Stimulated activated CD4-positive, alpha-beta T cell treated with anti-CD3 and anti-CD28 coated beads, Interleukin-15, amount 100 ng/mL, for 48 hours (primary cell): ENCODE results near the gene PRKCE.
"Not testable (repeated sequence)": the region's sequence is repeated elsewhere in the genome, so short reads cannot be mapped to it uniquely, and the experiment has no call there.

Experiments used
- DNase-seq, 2 donors: peaks; one replicate each; pipeline ENCODE4 v3.0.0-alpha.2; 2020; ENCODE audit warnings: low read depth in 2 of 2

PRKCE gene

GRCh38 chr2:45698554-45698953 lies 47.1 kb downstream of the PRKCE start:
- no peak for DNase-seq

- no peak for DNase-seq
Observed at GRCh38 chr2:45699032-45699658, 47.7 kb downstream of the PRKCE start.

GRCh38 chr2:45700407-45701013 lies 49.0 kb downstream of the PRKCE start:
- no peak for DNase-seq

GRCh38 chr2:45705233-45705632 lies 53.8 kb downstream of the PRKCE start:
- DNase-seq: no peak

- no peak for DNase-seq
Observed at GRCh38 chr2:45706033-45706432, 54.6 kb downstream of the PRKCE start.

GRCh38 chr2:45707006-45707405 lies 55.5 kb downstream of the PRKCE start:
- no peak for DNase-seq

GRCh38 chr2:45707661-45708060 lies 56.2 kb downstream of the PRKCE start:
- DNase-seq: no peak

GRCh38 chr2:45708501-45708900 lies 57.0 kb downstream of the PRKCE start:
- no peak for DNase-seq

GRCh38 chr2:45709137-45709536 lies 57.7 kb downstream of the PRKCE start:
- no peak for DNase-seq

GRCh38 chr2:45710468-45710867 lies 59.0 kb downstream of the PRKCE start:
- no peak for DNase-seq

- DNase-seq: no peak
Observed at GRCh38 chr2:45711224-45711623, 59.7 kb downstream of the PRKCE start.

GRCh38 chr2:45712570-45712969 lies 61.1 kb downstream of the PRKCE start:
- DNase-seq: no peak

- no peak for DNase-seq
Observed at GRCh38 chr2:45713136-45713535, 61.7 kb downstream of the PRKCE start.

GRCh38 chr2:45713591-45713990 lies 62.1 kb downstream of the PRKCE start:
- DNase-seq: no peak

- DNase-seq: no peak
Observed at GRCh38 chr2:45714679-45715078, 63.2 kb downstream of the PRKCE start.

GRCh38 chr2:45715601-45716379 lies 64.3 kb downstream of the PRKCE start:
- no peak for DNase-seq

- not testable (repeated sequence) for DNase-seq
Observed at GRCh38 chr2:45716432-45716831, 65.0 kb downstream of the PRKCE start.

GRCh38 chr2:45716915-45717314 lies 65.4 kb downstream of the PRKCE start:
- no peak for DNase-seq

GRCh38 chr2:45720210-45720609 lies 68.7 kb downstream of the PRKCE start:
- no peak for DNase-seq

GRCh38 chr2:45721150-45721549 lies 69.7 kb downstream of the PRKCE start:
- DNase-seq: no peak

- DNase-seq: no peak
Observed at GRCh38 chr2:45722477-45722876, 71.0 kb downstream of the PRKCE start.

- no peak for DNase-seq
Observed at GRCh38 chr2:45723857-45724256, 72.4 kb downstream of the PRKCE start.

- no peak for DNase-seq
Observed at GRCh38 chr2:45724335-45724734, 72.9 kb downstream of the PRKCE start.
